Panc1 (cell line): ENCODE results near the gene CACNA1G. TPM values are rescaled to one million over a fixed set of nuclear protein-coding genes. Genes with fewer than 3 reads are reported as not detected.

Experiments used
- ATAC-seq: fragments of 200-7000 bp; cut with Tn5 transposase; 2 replicates; pipeline ENCODE4 v1.9.1; 2020; ENCODE audit warnings: mild to moderate bottlenecking, moderate library complexity
- BruUV-seq: library from RNA; stranded (reverse); fragments of 400-500 nt; replicated peaks from 2 replicates; lab custom pipeline; 2021; lab: Mats Ljungman, UMichigan
- CTCF ChIA-PET: fragments of 300-600 bp; sonication (Branson Sonifier 250); formaldehyde crosslinking; loops from one replicate; lab custom pipeline; 2022; ENCODE audit warnings: antibody characterized with exemption; lab: Charles Lee
- POLR2A ChIA-PET: fragments of 300-600 bp; sonication (Branson Sonifier 250); formaldehyde crosslinking; loops from one replicate; lab custom pipeline; 2022; ENCODE audit warnings: antibody characterized with exemption; lab: Charles Lee
- DNase-seq: peaks from one replicate; pipeline ENCODE4 v3.0.0-alpha.2; 2010; ENCODE audit warnings: low read depth, low spot score
- H3K27ac ChIP-seq: 2 replicates; pipeline ENCODE4 v1.5.1; 2011; ENCODE audit warnings: mild to moderate bottlenecking, low read length, inconsistent platforms
- H3K27me3 ChIP-seq: fragments of 200-500 bp; sonication (Bioruptor generic); 2 replicates; pipeline ENCODE4 v1.6.0; 2014; ENCODE audit warnings: low read length, inconsistent platforms; ENCODE audit not compliant: control insufficient read depth, insufficient read depth
- H3K36me3 ChIP-seq: fragments of 200-500 bp; sonication (Bioruptor generic); 2 replicates; pipeline ENCODE4 v1.5.1; 2014; ENCODE audit warnings: inconsistent platforms, mild to moderate bottlenecking, low read length, moderate library complexity; ENCODE audit not compliant: control insufficient read depth, insufficient read depth
- H3K4me1 ChIP-seq: 2 replicates; pipeline ENCODE4 v1.5.1; 2011; ENCODE audit warnings: inconsistent platforms, mild to moderate bottlenecking, low read length, moderate library complexity; ENCODE audit not compliant: control insufficient read depth, insufficient read depth
- H3K4me3 ChIP-seq, 2 experiments: 2 replicates each; pipeline ENCODE4 v1.5.1; 2011 to 2012; ENCODE audit warnings: low read depth in 2 of 2, low read length in 2 of 2, mild to moderate bottlenecking in 2 of 2, inconsistent platforms in 1 of 2, moderate library complexity in 1 of 2
- H3K9me3 ChIP-seq: fragments of 200-500 bp; sonication (Bioruptor generic); 2 replicates; pipeline ENCODE4 v1.5.1; 2014; ENCODE audit warnings: low read depth, mild to moderate bottlenecking, inconsistent platforms, low read length, moderate library complexity; ENCODE audit not compliant: control insufficient read depth, insufficient read depth
- CTCF ChIP-seq: fragments of 450-650 bp; IDR thresholded peaks from 2 replicates; pipeline ENCODE4 v1.5.1; 2017; ENCODE audit warnings: mild to moderate bottlenecking
- POLR2AphosphoS5 ChIP-seq: IDR thresholded peaks from 2 replicates; pipeline ENCODE4 v1.6.1; 2012; ENCODE audit warnings: mild to moderate bottlenecking, low read depth, low read length, moderate library complexity
- REST ChIP-seq, 2 experiments: IDR thresholded peaks; 2 replicates each; pipeline ENCODE4 v1.6.1; 2011 to 2012; ENCODE audit warnings: low read depth in 2 of 2, control low read depth in 1 of 2, low read length in 1 of 2, mild to moderate bottlenecking in 1 of 2, moderate library complexity in 1 of 2; ENCODE audit not compliant: insufficient read depth in 1 of 2
- SIN3A ChIP-seq: IDR thresholded peaks from 2 replicates; pipeline ENCODE4 v1.6.1; 2012; ENCODE audit warnings: low read depth, mild to moderate bottlenecking, low read length, moderate library complexity, borderline replicate concordance; ENCODE audit not compliant: insufficient read depth
- TCF7L2 ChIP-seq: IDR thresholded peaks from 2 replicates; pipeline ENCODE4 v1.6.1; 2011; ENCODE audit warnings: mild to moderate bottlenecking, low read depth, low read length, inconsistent platforms
- in situ Hi-C: cut with HindIII; loops from 2 replicates; pipeline ENCODE4 v1.10.0; 2016; ENCODE audit warnings: low sequenced_read_pairs, low pct_unique_long_range_greater_than_20kb
- intact Hi-C: fragments of 100-400 bp; cut with micrococcal nuclease; formaldehyde crosslinking; loops from one replicate; pipeline ENCODE4 v1.10.0; 2022; ENCODE audit not compliant: unreplicated experiment
- total RNA-seq: library from RNA; stranded (reverse); gene quantifications from one replicate; pipeline ENCODE4 v1.2.1, GENCODE V29; 2021; ENCODE audit not compliant: unreplicated experiment

CACNA1G gene
- total RNA-seq, 1 experiment from 2014 or later: 10.0 TPM

GRCh38 chr17:50607522-50608175 lies 47.1 kb downstream of the CACNA1G start:
- Histone ChIP-seq H3K4me3 (no peak overlapping the region), H3K9me3 (no peaks in the 10 kb centered on the region), H3K27me3 (no peaks in the 10 kb centered on the region), H3K27ac (no peak overlapping the region), H3K4me1 (peaks cover 6% of the 10 kb centered on the region; the same call in 1 of the 2 replicates), H3K36me3 (no peaks in the 10 kb centered on the region)
- no TSS peak for BruUV-seq
- in situ Hi-C loops: no loop called here
- intact Hi-C loops: no loop called here
- CTCF ChIA-PET: interaction anchor here (0.7 kb wide), 1 partner anchor 83 kb away, joined by 3 read pairs; no protein-coding TSS in a partner anchor
- TF ChIP-seq TCF7L2 (no peak), REST (IDR thresholded peaks at IDR 0.05; ENCODE audit: insufficient read depth in 1 of 2, low read depth in 2 of 2, low read length in 1 of 2) (no peak), SIN3A (no peak), POLR2AphosphoS5 (no peak), CTCF (no peak)
- no peak for ATAC-seq
- no peak for DNase-seq
- POLR2A ChIA-PET: interaction anchor here (0.7 kb wide), 1 partner anchor 92 kb away, joined by 3 read pairs; no protein-coding TSS in a partner anchor

- intact Hi-C loops (no loop called here), in situ Hi-C loops (no loop called here)
- no peaks in the 10 kb centered on the region for H3K27me3 ChIP-seq
- no peaks in the 10 kb centered on the region; the same call in 1 of the 2 replicates for H3K36me3 ChIP-seq
- H3K4me1 ChIP-seq: peaks cover 4% of the 10 kb centered on the region; the same call in 1 of the 2 replicates
- no peak overlapping the region for H3K27ac ChIP-seq
- H3K9me3 ChIP-seq: no peaks in the 10 kb centered on the region
- no TSS peak for BruUV-seq
- ATAC-seq: no peak
- TF ChIP-seq REST (IDR thresholded peaks at IDR 0.05; ENCODE audit: insufficient read depth in 1 of 2, low read depth in 2 of 2, low read length in 1 of 2) (no peak), POLR2AphosphoS5 (no peak), CTCF (no peak), TCF7L2 (no peak), SIN3A (no peak)
- DNase-seq: no peak
- no peak overlapping the region for H3K4me3 ChIP-seq
- CTCF ChIA-PET: interaction anchor here (0.6 kb wide), 1 partner anchor 312 kb away, joined by 3 read pairs; no protein-coding TSS in a partner anchor
- POLR2A ChIA-PET: no interaction called here
Observed at GRCh38 chr17:50608700-50609379, 48.3 kb downstream of the CACNA1G start.
